Kidney (tissue), 14 donors: Measurements from ENCODE around the gene CCDC192. TPM values are rescaled to one million over a fixed set of nuclear protein-coding genes. Genes with fewer than 3 reads are reported as not detected.

Source experiments
- DNase-seq, 5 donors: peaks; one replicate each; pipeline ENCODE4 v3.0.0-alpha.2; 2013 to 2020
- FAIRE-seq: peaks from 2 replicates; lab custom pipeline; 2012; peaks lifted over from hg19 to GRCh38; lab: Jason Lieb, UNC
- H3K27ac ChIP-seq, 2 donors: one replicate each; pipeline ENCODE4 v1.7.0; 2013; ENCODE audit warnings: low read depth in 2 of 2, low read length in 2 of 2, inconsistent platforms in 1 of 2
- H3K27me3 ChIP-seq: one replicate; pipeline ENCODE4 v1.7.1; 2013; ENCODE audit warnings: low read length, inconsistent platforms; ENCODE audit not compliant: control insufficient read depth, insufficient read depth
- H3K36me3 ChIP-seq, 3 donors: one replicate each; pipeline versions ENCODE4 v1.7.0 to v1.7.1; 2013; ENCODE audit warnings: low read length in 3 of 3, control low read depth in 1 of 3, inconsistent platforms in 1 of 3; ENCODE audit not compliant: insufficient read depth in 3 of 3, control insufficient read depth in 2 of 3
- H3K4me1 ChIP-seq, 3 donors: one replicate each; pipeline versions ENCODE4 v1.7.0 to v1.7.1; 2013; ENCODE audit warnings: low read length in 3 of 3, inconsistent platforms in 1 of 3, low read depth in 1 of 3; ENCODE audit not compliant: control insufficient read depth in 2 of 3, insufficient read depth in 2 of 3
- H3K4me3 ChIP-seq, 3 donors: one replicate each; pipeline versions ENCODE4 v1.7.0 to v1.8.1; 2013; ENCODE audit warnings: low read length in 3 of 3, control low read depth in 1 of 3, inconsistent platforms in 1 of 3
- H3K9ac ChIP-seq, 3 donors: one replicate each; pipeline versions ENCODE4 v1.7.0 to v1.7.1; 2013; ENCODE audit warnings: low read length in 3 of 3, control low read depth in 1 of 3, inconsistent platforms in 1 of 3
- H3K9me3 ChIP-seq, 3 donors: one replicate each; pipeline versions ENCODE4 v1.7.0 to v1.7.1; 2013; ENCODE audit warnings: low read length in 3 of 3, control low read depth in 1 of 3, inconsistent platforms in 1 of 3; ENCODE audit not compliant: control insufficient read depth in 2 of 3, insufficient read depth in 1 of 3
- intact Hi-C: fragments of 100-400 bp; cut with DNase I; formaldehyde crosslinking; loops from one replicate; pipeline ENCODE4 v1.11.1; 2022
- polyA plus RNA-seq: library from polyadenylated mRNA; stranded (reverse); fragments of 350-450 nt; fragmentation: Illumina TruSeq; extraction: RNeasy Lipid Tissue Mini Kit (QIAGEN cat#74804); gene quantifications from one replicate; pipeline ENCODE4 v1.2.3, GENCODE V29; 2014; ENCODE audit warnings: low read depth, low replicate concordance; ENCODE audit not compliant: insufficient read depth
- total RNA-seq: library from RNA; stranded (reverse); fragmentation: NEBNext Ultra II Directional; extraction: Animal tissue kit (Norgen Biotek cat#: 25700); gene quantifications from one replicate; pipeline ENCODE4 v1.2.1, GENCODE V29; 2021
- TF ChIP-seq, protein P1 (sequence below): IDR thresholded peaks from 3 replicates; pipeline ENCODE4 v1.5.1; 2012; ENCODE audit warnings: mild to moderate bottlenecking, moderate library complexity, borderline replicate concordance; ENCODE audit not compliant: insufficient read depth; ENCODE audit errors: extremely low read depth
- donor health status: control.
- donor health status: control.
- donor health status: control.
- donor health status: control.
- donor health status: control.
- donor health status: DM: yes; HTN: yes; CAD: no.
- donor health status: Normal renal cell carcinoma (clear cell type).

CCDC192 gene
- total and polyA plus RNA-seq, 2 donors from 2014 or later: not detected

DNA sequence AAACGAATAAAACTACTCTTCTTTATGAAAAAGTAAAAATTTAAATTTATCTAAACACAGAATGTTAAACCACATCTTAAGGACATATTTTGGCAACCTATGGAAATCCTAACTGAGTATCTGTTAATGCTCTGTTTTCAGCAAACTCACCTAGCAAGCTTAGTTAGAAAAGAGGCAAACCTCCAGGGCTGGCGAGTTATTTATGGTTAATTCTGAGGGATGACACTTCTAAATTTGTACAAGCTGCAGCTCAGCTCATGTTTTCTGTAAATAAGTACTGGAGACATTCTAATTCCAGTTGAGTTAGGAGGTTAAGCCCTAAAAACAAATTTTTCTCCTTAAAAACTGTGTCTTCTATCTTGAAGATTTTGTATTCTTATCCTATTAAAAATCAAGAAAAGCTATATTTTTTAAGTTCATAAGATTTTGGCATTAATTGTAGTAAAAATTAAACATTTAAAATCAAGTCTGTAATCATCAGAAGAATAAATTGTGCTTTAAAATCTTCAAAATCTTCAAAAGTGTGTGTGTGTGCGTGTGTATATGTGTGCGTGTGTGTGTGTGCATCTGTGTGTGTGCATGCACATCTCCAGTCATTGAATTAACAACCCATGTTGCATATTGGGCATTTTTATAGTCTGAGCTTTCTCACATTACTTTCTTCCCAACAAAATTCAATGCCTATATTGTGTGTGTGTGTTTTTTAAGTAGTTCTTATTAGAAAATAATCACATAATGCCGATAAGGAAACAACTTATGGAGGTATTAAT lies 127.8 kb downstream of the CCDC192 start:
- DNase-seq (peak in 1 of 5 donors; percentile 18), FAIRE-seq (no peak)
- Histone ChIP-seq H3K4me1 (no peaks in the 10 kb centered on the region), H3K4me3 (no peak overlapping the region), H3K9ac (no peak overlapping the region), H3K9me3 (no peaks in the 10 kb centered on the region), H3K27me3 (no peaks in the 10 kb centered on the region), H3K27ac (no peak overlapping the region), H3K36me3 (no peaks in the 10 kb centered on the region)
- TF ChIP-seq, protein P1, sequence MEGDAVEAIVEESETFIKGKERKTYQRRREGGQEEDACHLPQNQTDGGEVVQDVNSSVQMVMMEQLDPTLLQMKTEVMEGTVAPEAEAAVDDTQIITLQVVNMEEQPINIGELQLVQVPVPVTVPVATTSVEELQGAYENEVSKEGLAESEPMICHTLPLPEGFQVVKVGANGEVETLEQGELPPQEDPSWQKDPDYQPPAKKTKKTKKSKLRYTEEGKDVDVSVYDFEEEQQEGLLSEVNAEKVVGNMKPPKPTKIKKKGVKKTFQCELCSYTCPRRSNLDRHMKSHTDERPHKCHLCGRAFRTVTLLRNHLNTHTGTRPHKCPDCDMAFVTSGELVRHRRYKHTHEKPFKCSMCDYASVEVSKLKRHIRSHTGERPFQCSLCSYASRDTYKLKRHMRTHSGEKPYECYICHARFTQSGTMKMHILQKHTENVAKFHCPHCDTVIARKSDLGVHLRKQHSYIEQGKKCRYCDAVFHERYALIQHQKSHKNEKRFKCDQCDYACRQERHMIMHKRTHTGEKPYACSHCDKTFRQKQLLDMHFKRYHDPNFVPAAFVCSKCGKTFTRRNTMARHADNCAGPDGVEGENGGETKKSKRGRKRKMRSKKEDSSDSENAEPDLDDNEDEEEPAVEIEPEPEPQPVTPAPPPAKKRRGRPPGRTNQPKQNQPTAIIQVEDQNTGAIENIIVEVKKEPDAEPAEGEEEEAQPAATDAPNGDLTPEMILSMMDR: no peak
- intact Hi-C loops: no loop called here

DNA sequence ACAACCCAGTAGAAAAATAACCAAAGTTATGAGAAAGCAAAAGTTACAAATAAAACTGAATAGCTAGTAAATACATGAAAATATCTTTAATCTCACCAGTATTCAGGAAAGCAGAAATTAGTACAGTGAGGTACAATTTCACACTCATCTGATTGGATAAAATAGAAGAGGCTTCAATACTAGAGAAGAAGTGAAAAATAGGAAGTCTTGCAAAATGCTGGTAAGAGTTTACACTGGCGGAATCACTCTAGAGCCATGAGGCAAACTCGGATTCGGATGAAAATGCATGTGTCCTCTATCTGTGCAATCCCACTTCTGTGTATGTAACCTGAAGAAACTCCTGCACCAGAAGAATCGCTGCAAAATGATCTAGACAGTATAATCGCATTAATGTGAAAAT lies 128.9 kb downstream of the CCDC192 start:
- H3K9ac ChIP-seq: no peak overlapping the region

DNA sequence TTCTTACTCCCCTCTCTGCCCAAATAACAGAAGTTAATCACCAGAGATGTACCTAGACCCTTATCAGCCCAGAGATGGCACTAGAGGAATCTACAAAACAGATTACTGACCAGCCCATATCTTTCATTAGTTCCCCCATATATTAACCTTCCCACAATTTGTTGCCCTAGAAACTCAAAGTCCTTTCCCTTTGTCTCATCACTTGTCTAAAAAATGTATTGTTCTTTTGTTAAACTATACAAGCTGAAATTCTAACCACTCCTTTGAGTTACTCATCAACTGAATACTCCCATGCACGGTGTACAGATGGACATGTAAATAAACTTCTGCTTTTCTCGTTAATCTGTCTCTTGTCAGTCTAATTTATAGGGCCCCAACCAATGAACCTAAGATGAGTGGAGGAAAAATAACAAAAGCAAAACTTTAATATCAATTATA lies 130.9 kb downstream of the CCDC192 start:
- no peaks in the 10 kb centered on the region for H3K9me3 ChIP-seq
- intact Hi-C loops: no loop called here
- no peak overlapping the region for H3K4me3 ChIP-seq
- TF ChIP-seq, protein P1: no peak
- FAIRE-seq: no peak
- DNase-seq: peak in 2 of 5 donors; percentile 74 to 80
- H3K27me3 ChIP-seq: no peaks in the 10 kb centered on the region
- H3K27ac ChIP-seq: no peak overlapping the region
- H3K36me3 ChIP-seq: no peaks in the 10 kb centered on the region
- no peak overlapping the region for H3K9ac ChIP-seq
- H3K4me1 ChIP-seq: no peaks in the 10 kb centered on the region

More for the DNA sequence above, 128.9 kb downstream of the CCDC192 start:
- no peaks in the 10 kb centered on the region for H3K36me3 ChIP-seq
- intact Hi-C loops: no loop called here
- no peak for DNase-seq
- TF ChIP-seq, protein P1: no peak
- no peak overlapping the region for H3K4me3 ChIP-seq
- FAIRE-seq: no peak
- no peaks in the 10 kb centered on the region for H3K4me1 ChIP-seq
- H3K9me3 ChIP-seq: no peaks in the 10 kb centered on the region
- H3K27me3 ChIP-seq: no peaks in the 10 kb centered on the region
- no peak overlapping the region for H3K27ac ChIP-seq
